ENCODE data around the gene ERF.

- TF ChIP-seq PKNOX1 (IDR thresholded peaks at IDR 0.05) (no peak), SP1 (IDR thresholded peaks at IDR 0.05) (no peak), NFRKB (IDR thresholded peaks at IDR 0.05) (no peak), ELF4 (IDR thresholded peaks at IDR 0.05) (no peak), BHLHE40 (IDR thresholded peaks at IDR 0.05; ENCODE audit: borderline replicate concordance) (no peak), FOXK2 (IDR thresholded peaks at IDR 0.05) (no peak), CTBP1 (IDR thresholded peaks at IDR 0.05; ENCODE audit: borderline replicate concordance) (no peak; the same call in 1 of the 2 replicates)
These were observed 41.0 kb upstream of the ERF start for GRCh38 chr19:42295831-42296525.
